ENCODE data around the gene PKIB.
"Not testable (repeated sequence)": the region's sequence is repeated elsewhere in the genome, so short reads cannot be mapped to it uniquely, and the experiment has no call there.

The PKIB gene

DNA sequence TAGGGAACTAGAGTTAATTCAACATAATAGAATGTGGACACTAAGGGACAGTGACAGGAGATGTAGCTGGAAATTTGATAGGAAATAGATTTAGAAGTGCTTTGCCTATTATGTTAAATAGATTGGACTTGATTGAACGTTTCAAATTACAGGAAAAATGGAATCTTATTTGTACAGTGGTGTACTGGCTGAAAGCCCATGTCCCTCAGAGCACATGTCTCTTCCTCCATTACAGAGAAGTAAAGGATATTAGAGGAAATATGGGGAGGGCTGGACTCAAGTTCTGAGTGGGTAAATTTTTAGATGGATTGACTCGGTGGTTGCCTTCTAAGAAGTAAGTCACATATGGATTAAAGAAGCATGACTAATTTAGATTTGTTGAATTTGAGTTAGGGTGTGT lies 11.4 kb downstream of the PKIB start:
- peak; percentile 24 for DNase-seq

- DNase-seq: peak; percentile 11
These were observed 12.3 kb downstream of the PKIB start for GRCh38 chr6:122622479-122622878.

DNA sequence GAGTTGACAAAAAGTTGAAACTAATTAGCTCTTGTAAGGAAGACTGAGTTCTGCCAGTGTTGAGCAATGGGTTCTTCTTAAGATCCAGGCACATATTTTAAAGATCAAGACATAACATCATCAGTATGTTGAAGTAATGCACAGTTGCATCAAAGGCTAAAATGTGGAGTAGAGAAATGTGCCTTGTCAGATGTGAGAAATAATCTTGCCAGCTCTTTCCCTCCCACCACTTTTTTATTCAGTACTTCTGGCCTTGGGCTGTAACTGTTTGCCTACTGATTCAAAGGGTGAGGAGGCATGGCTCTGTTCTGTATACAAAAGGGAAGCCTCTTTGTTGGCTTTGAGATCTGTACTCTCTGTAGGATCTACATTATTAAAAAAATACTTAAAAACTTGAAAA lies 13.1 kb downstream of the PKIB start:
- no peak for DNase-seq

- no peak for DNase-seq
These were observed 14.6 kb downstream of the PKIB start for GRCh38 chr6:122624853-122625252.

GRCh38 chr6:122628714-122629113 lies 18.5 kb downstream of the PKIB start:
- DNase-seq: no peak

DNA sequence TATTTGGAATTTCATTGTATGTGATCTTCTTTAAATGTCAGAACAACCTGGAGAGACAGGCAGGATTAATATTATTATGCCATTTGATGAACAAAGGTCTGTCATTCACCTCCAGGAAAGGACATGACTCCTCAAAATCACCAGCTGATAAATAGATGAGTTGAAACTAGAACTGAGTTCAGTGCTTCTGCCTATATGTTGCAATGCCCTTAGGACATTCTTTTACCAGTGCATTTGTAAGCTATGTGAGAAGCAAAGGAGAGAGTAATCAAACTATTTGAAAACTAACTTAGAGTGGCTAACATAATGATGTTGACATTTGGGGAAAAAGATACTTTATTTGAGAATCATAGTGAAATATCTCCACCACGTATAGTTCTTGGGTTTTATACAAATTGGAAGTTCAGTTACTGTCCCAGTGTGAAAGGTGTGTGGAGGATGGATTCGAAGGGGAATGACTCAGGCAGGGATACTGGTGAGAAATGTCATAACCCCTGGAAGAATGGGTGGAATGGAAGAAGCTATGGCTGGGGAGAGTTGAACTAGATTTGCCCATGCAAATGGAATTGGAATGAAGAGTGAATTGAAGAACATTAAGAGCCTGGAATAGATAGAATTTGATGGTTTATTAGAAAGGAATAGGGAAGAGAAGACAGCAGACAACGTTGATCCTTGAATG lies 21.5 kb downstream of the PKIB start:
- no peak for DNase-seq

DNA sequence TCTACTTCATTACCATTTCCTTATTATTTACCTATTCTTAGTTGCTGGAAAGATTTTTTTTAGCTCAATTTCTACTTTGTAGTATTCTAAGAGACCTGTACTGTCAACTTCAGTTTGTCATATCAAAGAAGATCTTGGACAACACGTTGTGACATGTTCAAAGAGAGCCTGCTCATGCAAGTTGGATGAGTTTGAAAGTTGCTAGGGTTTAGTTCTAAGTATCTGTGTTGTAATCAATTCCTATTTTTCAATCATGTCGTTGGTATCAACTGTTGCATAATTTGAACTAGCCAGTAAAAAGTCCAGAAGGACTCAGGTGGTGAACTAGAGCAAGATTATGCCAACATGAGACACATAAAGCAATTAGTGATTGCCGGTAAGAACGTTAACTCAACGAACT lies 30.2 kb downstream of the PKIB start:
- DNase-seq: no peak

DNA sequence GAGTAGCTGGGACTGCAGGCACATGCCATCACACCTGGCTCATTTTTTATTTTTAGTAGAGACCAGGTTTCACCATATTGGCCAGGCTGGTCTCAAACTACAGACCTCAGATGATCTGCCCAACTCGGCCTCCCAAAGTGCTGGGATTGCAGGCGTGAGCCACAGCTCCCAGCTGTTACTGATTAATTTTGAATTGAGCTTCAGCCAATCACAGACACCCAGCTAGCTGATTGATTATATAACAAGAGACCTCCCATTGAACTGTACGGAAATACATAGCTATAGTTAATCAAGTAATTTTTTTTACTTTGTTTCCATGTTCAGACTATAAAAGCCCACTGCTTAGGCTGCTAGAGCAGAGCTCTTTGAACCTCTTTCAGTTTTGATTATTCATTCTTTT lies 31.6 kb downstream of the PKIB start:
- DNase-seq: no peak

GRCh38 chr6:122642604-122643003 lies 32.4 kb downstream of the PKIB start:
- DNase-seq: not testable (repeated sequence)

DNA sequence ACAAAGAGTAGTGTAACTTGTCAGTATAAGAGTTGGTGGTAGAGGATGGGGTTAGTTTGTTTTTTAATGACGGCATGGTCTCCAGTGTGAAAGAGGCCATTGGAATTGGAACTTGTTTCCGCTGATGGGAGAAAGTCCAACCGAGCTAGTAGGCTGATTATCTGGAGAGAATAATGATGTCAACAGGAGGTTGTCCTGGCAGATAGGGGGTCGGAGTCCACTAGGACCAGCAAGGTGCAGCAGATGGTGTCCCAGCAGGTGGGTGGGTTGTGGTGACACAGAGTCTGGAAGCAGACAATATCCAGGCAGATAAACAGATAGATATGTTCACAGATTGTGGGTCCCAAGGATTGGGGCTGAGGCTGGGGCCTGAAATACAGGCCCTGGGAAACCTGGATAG lies 35.1 kb downstream of the PKIB start:
- DNase-seq: peak; percentile 3

GRCh38 chr6:122647765-122648164 lies 37.6 kb downstream of the PKIB start:
- no peak for DNase-seq

GRCh38 chr6:122648726-122649125 lies 38.5 kb downstream of the PKIB start:
- DNase-seq: no peak

DNA sequence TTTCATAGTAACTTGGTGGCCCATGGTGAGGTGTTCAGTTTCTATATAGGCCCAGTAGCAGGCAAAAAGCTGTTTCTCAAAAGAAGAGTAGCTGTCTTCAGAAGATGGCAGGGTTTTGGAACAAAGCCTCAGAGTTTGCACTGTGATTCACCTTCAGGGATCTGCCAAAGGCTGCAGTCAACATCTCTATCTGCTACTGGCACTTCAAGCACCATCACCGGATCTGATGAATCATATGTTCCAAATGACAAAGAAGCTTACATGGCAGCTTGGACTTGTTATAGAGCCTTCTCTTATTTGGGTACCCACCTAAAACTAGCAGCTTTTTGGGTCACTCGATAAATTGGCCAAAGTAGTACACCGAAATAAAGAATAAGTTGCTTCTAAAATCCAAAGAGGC lies 39.5 kb downstream of the PKIB start:
- DNase-seq: no peak

- no peak for DNase-seq
These were observed 40.2 kb downstream of the PKIB start for GRCh38 chr6:122650403-122650802.

GRCh38 chr6:122651031-122651430 lies 40.8 kb downstream of the PKIB start:
- no peak for DNase-seq

- no peak for DNase-seq
These were observed 41.4 kb downstream of the PKIB start for GRCh38 chr6:122651604-122652003.

DNA sequence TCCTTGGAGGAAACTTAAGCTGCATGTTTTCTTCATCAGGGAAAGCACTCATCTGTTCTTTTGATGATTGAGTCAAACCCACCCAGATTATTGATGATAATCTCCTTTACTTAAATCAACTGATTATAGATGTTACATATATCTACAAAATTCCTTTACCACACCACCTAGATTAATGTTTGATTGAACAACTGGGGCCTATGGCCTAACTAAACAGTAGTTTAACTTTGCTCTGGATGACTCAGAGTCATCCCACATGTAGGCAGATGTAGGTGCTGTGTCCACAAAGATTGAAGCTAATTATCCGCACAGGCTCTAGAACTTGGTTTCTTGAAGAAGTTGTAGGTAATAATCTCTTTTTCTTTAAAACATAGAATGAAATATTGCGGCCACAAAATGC lies 42.2 kb downstream of the PKIB start:
- no peak for DNase-seq

DNA sequence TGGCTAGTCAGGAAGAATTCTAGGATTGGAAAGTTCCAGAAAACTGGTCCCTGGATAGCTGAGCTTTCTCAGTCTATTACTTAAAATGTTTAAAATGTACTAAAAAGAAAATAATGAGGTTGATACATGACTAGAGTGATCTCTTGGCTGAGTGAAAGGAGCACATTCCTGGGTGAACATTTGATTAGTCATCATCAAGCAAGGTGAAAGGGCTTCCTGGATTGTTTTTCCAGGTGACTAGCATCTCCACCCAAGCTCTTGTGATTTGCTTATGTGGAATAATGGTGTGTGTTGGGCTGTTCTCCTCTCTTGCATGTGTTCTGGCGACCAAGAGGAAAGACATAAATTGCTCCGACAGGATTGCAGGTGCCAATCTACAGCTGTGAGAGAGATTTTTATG lies 42.9 kb downstream of the PKIB start:
- no peak for DNase-seq

GRCh38 chr6:122654012-122654411 lies 43.8 kb downstream of the PKIB start:
- DNase-seq: no peak

- no peak for DNase-seq
These were observed 47.4 kb downstream of the PKIB start for GRCh38 chr6:122657601-122658000.

DNA sequence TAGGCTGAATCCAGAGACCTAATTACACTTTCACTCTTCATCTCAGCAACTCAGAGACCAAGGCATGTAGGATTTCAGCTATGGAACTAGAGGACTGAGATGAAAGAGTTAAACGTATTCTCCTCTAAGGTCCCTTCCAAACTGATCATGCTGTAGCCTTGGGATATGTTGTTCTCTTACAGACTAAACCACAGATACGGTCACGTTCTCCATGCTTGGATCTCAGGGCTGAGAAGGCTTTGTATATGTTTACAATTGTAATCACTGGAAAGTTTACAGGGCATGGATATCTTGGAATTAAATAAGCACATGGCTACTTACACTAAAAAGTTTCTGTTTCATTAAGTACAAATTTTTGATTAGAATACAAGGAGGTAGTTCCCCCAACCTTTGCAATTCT lies 50.1 kb downstream of the PKIB start:
- no peak for DNase-seq

GRCh38 chr6:122663981-122664380 lies 53.8 kb downstream of the PKIB start:
- DNase-seq: no peak

DNA sequence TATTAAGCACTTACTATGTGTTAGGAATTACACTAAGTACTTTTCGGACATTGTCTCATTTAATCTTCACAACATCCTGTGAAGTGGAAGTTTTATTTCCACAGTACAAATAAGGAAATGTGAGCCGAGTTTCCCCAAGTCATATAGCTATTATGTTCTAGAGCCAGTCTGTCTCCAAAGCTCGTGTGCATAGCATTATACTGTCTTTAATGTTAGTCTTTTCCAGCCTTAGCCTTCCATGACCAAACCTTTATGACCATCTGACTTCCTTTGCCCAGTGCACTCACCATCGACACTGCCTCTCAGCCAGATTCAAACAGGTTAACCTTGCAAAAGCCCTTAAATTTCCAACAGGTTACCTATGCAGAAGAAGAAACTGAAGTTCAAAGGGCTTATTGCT lies 55.7 kb downstream of the PKIB start:
- no peak for DNase-seq

GRCh38 chr6:122666418-122666817 lies 56.2 kb downstream of the PKIB start:
- no peak for DNase-seq

DNA sequence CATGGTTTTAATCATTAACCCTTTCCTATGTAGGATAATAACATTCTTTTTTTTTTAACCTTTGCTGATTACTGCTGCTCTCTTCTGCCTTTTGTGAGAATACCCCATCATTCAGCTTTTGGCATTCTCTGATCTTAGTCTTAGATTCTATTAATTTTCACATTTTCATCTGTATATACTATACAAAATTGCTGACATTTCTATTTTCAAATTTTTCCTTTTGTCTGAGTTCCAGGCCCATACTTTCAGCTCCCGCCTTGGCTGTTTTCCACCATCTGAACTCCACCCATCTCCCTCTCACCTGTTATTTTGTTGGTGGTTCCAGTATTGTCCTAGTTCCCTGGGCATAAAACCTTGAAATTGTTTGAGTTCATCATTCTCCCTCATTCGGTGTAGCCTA lies 59.2 kb downstream of the PKIB start:
- no peak for DNase-seq

- DNase-seq: no peak
These were observed 59.7 kb downstream of the PKIB start for GRCh38 chr6:122669868-122670267.

Measured in COR-L47 (cell line).